ENCODE measurements around the gene CAMP.

Gene CAMP

DNA sequence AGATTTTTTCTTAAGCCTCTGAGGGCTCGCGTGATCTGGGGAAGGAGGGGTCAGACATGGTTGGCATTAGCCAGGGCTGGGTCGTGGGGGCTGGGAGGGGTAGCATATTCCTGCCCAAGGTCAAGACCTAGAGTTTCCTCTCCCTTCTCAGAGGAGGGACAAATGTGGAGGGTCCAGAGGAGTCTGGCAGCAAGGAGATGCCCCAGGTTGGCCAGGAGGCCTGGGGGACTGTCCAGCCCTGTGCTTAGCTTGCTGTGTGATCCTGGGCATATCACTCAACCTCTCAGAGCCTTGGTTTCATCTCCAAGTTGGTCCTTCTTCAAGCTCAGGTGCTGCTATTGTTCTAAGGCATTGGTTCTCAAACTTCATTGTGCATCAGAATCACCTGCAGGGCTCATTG is 9.1 kb upstream of the CAMP start:
- no peak for DNase-seq (ENCODE audit: low read depth)

- no peak for DNase-seq (ENCODE audit: low read depth)
Measured at GRCh38 chr3:48215019-48215418, 8.3 kb upstream of the CAMP start.

DNA sequence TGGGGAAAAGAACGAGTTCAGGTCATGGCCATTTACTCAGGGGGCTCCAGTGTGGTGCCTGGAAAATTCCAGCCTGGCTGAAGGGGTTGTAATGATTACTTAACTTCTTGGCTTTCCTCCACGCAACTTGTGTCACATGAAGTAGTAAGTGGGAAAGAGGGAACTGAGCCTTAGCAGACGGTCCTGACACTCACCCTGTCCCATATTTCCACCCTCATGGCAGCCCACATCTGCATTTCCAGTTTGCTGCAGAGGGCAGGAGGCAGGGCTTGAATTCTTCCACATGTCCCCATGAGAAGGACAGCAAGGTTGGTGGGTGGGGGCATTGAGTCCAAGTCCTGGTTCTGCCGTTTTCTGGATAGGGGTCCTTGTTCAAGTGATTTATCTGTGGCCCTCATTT is 7.8 kb upstream of the CAMP start:
- DNase-seq (ENCODE audit: low read depth), result no peak

DNA sequence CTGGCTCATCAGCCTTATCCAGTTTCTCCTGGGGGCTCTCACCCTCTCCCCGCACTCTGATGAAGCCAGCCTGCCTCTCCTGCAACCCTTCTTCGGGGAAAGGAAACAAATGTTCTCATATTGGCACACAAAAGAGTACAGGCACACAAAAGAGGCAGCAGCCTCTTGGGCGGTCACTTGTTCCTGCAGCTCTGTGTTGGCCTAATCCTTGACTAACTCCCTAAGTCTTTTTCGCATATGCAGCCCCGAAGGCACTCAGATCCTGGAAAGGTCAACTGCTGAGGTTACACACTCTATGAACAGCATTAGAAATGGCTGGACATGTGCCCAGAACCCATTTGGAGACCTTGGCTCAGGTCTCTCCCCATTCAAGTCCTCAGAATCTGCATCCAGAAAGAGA is 7.4 kb upstream of the CAMP start:
- DNase-seq (ENCODE audit: low read depth), result no peak

DNA sequence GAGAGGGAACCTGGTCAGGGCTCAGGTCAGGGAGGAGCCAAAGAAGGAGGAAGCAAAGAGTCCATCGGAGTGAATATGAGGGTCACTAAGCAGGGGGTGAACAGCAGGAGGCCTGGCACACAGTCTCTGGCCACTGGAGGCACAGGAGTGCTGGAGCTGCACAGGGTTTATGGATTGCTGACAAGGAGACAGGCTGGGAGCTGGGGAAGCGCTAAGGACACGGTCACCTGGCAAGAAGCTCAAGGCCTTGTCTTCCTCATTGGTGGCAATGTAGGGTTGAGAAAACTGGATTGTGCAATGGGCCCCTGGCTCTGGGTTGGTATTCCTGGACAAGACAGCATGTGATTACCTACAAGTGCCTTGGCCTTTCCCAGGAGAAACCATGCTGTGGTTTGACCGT is 5.8 kb upstream of the CAMP start:
- no peak for DNase-seq (ENCODE audit: low read depth)

DNA sequence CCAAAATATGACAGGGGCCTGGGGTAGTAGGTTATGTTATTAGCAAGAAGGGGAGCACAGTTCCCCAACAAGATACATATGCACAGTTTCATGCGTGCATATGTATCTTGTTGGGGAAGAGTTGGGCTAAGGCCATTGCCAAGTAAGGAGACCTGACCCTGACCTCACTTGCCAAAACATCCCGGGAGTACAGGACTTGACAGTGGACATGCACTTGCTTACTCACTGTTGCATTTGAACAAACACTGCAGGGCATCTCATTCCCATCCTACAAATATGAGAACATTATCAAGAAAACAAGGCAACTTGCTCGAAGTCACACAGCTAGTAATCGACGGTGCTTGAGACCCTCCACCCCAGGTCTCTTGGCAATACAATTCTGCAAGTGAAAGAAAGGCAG is 4.8 kb upstream of the CAMP start:
- no peak for DNase-seq (ENCODE audit: low read depth)

- no peak for DNase-seq (ENCODE audit: low read depth)
Measured at GRCh38 chr3:48219543-48219942, 3.8 kb upstream of the CAMP start.

GRCh38 chr3:48220746-48221145 is 2.5 kb upstream of the CAMP start:
- no peak for DNase-seq (ENCODE audit: low read depth)

GRCh38 chr3:48225587-48225986 is 2.3 kb downstream of the CAMP start:
- no peak for DNase-seq (ENCODE audit: low read depth)

DNA sequence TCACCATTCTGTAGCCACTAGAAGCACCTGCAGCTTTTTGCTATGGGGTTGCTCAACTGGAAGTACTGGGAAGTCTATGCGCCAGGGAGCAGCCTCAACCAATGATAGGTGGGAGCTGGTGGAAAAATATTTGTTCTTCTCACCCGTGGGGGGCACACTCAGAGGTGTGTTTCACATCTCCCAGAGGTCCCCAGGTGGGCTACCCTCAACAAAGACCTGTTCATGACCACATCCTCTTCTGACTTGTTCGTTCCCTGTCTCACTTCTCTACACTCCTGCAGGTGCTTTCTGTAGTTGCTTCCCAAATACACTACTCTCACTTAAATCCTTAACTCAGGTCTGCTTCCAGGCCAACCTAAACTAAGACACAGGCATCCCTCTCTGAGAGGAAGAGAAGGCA is 3.6 kb downstream of the CAMP start:
- DNase-seq (ENCODE audit: low read depth), result no peak

DNA sequence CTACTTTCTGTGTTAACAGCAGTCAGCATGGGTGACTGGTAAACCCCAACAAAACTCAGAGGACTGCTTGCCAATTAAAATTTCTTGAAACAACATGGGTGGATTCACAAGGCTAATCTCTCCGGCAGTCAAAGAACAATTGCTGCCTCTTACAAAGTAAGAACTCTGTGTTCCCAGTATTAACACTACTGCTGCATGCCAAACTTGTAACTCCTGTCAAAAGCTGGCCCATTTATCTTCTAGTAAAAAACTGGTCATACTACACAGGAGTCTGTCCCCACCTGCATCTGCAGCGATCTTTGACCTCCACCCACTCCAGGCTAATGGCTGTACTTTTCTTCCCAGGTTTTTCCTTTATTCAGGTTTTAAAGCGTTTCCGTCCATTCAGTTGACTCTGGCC is 8.9 kb downstream of the CAMP start:
- DNase-seq (ENCODE audit: low read depth), result no peak

DNA sequence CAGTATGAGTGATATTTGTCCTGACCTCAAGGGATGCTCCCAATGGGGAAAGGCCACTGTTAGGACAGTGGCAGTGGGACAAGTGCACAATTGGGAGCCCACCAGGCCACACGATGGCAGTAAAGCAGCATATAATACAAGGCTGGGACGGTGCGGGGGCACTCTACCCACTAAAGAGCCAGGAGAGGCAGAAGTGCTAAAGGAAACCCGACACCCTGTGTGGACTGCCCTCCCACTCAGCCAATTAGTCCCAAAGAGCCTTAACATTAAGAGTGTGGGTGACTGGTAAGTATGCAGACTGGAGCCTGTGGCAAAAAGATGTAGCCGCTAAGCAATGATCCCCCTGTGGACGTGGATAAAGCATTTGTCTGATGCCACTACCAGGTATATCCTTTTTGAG is 9.4 kb downstream of the CAMP start:
- no peak for DNase-seq (ENCODE audit: low read depth)

GRCh38 chr3:48233542-48233941 is 10.2 kb downstream of the CAMP start:
- DNase-seq (ENCODE audit: low read depth), result no peak

DNA sequence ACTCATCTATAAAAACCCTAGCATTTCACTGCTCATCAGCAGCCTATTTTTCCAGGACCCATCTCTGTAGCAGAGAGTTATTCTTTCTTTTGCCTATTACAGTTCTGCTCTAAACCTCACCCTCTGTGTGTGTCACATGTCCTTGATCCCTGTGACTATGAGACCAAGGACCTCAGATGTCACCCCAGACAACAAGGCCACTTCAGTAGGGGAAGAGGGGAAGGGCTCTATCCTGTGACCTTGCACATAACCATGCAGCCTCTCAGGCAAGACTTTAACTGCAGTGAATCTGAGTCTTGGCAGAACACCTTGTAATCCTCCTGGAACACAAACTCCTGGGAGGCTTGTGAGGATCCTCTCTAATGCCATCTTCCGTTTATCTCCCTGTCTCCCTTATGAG is 13.2 kb downstream of the CAMP start:
- DNase-seq (ENCODE audit: low read depth), result no peak

DNA sequence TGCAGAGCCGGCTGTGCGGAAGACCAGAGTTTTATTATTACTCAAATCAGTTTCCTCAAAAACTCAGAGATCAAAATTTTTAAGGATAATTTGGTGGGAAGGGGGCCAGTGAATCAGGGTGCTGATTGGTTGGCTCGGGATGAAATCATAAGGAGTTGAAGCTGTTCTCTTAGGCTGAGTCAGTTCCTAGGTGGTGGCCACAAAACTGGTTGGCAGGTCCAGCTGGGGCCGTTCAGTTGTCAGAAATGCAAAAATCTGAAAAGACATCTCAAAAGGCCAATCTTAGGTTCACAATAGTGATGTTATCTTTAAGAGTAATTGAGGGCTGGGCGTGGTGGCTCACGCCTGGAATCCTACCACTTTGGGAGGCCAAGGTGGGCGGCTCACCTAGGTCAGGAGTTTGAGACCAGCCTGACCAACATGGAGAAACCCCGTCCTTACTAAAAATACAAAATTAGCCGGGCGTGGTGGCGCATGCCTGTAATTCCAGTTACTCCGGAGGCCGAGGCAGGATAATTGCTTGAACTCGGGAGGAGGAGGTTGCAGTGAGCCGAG is 15.3 kb downstream of the CAMP start:
- DNase-seq (ENCODE audit: low read depth), result no peak

DNA sequence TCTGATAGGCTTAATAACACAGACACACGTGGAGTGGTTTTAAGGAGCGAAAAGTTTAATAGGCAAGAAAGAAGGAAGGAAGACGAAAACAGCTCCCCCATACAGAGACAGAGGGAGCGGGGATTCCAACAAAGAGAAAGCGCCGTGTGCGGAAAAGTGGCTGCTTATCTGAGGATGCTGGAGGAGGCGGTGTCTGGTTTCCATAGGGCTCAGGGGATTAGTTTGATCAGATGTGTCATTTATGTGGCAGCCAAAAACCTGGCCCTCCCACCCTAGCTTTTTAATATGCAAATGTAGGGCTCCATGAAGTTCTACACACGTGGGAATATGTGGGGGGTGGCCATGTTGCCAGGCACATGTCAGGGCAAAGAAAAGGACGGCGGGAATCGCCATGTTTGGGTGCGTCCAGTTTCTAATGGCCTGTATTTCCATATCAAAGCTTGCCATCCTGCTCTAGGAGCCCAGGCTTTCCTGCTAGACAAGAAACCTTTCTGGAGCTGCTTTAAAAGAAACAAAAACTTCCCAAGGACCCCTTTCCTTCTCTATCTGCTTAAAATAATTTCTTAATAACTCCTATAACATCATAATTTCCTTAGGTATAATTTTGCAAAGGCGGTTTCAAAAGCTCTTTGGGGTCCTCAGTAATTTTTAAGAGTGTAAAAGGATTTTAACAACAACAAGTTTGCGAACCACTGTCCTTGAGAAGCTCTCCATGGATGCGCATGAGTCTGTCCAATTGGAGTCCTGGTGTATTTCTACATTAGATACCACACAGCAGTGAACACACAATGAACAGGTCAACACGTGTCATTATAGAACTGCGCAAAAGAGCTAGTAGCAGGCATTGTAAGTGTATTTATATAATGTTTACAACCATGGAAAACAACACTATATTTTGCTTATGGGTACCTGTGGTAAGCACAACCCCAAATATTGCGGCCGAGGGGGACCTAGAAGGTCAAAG is 17.0 kb downstream of the CAMP start:
- no peak for DNase-seq (ENCODE audit: low read depth)

DNA sequence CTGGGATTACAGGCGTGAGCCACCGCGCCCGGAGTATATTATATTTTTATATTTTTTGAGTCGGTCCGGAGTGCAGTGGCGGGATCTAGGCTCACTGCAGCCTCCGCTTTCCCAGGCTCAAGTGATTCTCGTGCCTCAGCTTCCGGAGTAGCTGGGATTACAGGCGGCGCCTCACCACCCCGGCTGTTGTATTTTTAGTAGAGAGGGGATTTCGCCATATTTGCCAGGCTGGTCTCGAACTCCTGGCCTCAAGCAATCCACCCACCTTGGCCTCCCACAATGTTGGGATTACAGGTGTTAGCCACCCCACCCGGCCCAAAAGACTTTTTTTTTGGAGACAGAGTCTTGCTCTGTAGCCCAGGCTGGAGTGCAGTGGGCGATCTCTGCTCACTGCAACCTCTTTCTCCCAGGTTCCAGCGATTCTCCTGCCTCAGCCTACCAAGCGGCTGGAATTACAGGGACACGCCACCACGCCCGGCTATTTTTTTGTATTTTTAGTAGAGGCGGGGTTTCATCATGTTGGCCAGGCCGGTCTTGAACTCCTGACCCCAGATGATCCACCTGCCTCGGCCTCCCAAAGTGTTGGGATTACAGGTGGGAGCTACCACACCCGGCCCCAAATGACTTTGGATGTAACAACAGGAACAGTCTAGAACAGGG is 18.6 kb downstream of the CAMP start:
- DNase-seq (ENCODE audit: low read depth), result no peak

- DNase-seq (ENCODE audit: low read depth), result no peak
Measured at GRCh38 chr3:48243886-48244285, 20.6 kb downstream of the CAMP start.

DNA sequence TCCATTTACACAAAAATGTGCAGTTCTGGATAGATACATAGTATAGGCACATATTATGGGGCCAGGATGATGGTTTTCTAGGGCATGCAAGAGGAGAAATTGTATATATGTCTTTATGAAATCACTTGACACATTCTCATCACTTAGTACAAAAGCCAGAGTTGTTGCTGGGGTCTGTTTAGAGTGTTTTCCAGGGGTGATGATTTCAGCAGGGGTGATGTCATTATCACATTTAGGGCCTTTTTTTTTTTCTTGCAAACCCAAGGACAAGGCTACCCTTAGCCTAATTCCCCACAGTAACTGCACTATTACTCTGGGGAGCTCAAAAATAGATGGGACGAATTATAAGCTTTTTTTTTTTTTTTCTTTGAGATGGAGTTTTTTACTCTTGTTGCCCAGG is 21.2 kb downstream of the CAMP start:
- no peak for DNase-seq (ENCODE audit: low read depth)

DNA sequence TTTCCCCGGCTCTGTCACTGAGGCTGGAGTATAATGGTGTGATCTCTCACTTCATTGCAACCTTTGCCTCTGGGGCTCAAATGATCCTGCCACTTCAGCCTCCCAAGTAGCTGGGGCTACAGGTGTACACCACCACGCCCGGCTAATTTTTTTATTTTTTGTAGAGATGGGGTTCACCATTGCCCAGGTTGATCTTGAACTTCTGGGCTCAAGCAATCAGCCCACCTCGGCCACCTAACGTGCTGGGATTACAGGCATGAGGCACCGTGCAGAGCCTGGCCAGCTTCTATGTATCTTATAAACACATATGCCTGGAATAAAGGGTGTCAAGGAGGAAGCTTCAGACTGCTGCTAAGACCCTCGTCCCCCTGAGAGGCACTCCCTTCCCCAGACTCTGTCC is 21.8 kb downstream of the CAMP start:
- no peak for DNase-seq (ENCODE audit: low read depth)

DNA sequence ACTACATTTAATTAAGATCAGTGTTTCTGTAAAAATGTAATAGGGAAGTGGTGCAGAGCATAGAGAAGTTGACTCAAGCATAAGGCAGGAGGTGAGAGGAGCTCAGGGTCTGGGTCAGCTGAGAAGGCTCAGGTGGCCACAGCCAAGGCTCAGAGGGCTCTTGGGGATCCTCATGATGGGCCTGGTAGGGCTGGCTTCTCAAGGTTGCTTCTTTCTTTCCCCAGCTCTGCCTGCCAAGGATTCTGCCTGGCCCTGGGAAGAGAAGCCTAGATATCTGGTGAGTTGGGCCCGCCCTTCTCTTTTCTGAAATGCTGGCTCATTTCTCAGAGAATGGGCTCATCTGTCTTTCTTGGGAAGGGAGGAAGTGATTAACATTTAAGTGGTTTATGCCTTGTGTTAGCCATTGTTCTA is 24.1 kb downstream of the CAMP start:
- DNase-seq (ENCODE audit: low read depth), result no peak

DNA sequence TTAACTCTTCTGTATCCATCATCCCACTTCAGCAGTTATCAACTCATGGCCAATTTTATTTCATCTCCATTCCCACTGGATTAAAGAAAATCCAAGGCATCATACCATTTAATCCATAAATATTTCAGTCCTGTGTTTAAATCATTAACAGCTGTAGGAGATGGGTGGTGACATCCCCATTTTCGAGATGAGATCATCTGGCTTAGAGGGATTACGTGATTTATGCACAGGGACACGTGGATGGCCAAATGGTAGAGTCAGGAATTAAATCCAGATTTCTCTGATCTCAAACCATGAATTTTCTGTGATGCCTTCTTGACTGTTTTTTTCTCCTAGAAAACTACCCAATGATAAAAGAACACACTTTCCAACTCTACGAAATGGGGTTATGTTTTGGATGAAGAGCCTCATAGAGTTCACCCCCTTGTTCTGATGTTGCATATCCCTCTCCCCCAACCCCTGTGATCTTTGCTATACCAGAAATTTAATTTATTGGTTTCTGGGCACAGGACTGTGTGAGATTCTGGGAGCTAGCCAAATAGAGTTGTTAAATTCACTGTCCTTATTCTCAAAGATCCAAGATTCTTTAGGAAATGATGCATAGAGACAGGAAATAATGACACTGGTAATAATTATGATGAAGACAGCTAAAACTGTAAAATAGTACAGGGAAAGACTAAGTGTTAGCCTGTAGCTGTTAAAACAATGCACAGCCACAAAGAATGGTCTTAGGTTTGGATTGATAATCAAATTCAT is 25.0 kb downstream of the CAMP start:
- no peak for DNase-seq (ENCODE audit: low read depth)

- DNase-seq (ENCODE audit: low read depth), result no peak
Measured at GRCh38 chr3:48256557-48256956, 33.3 kb downstream of the CAMP start.
